Regular cardiac myocyte (primary cell): Measurements from ENCODE around the gene FSHB. TPM values are rescaled to one million over a fixed set of nuclear protein-coding genes. Genes with fewer than 3 reads are reported as not detected.

Source experiments
- total RNA-seq: library from RNA; depleted of rRNA; stranded (reverse); fragments of >200 nt; gene quantifications from 2 replicates; pipeline ENCODE4 v1.2.3, GENCODE V29; 2014

Gene FSHB
- total RNA-seq: not detected in 2 replicates

GRCh38 chr11:30230714-30231113 is at the start of gene FSHB:
Gene FSHB, plus strand, starts transcription at chr11:30231014. Its CDS starts 889 bp downstream, at chr11:30231903.

Other genes with a start within 250 kb of the FSHB start
- under 0.01 TPM in 1 of 2 replicates, not detected in the other for gene KCNA4, start 214.0 kb upstream of the FSHB start, total RNA-seq
- gene ARL14EP, start 92.1 kb downstream of the FSHB start, total RNA-seq: 22.4 and 31.9 TPM in 2 replicates